ENCODE data around the gene AIFM2. TPM values are rescaled to one million over a fixed set of nuclear protein-coding genes. Genes with fewer than 3 reads are reported as not detected.
"Not testable (repeated sequence)": the region's sequence is repeated elsewhere in the genome, so short reads cannot be mapped to it uniquely, and the experiment has no call there.

The AIFM2 gene
- total RNA-seq, 4 donors from 2014 or later = 6.3 to 8.2 (median 7.0) TPM

GRCh38 chr10:70162892-70163201 is 30.2 kb upstream of the AIFM2 start:
- WGBS, 2 donors = 75% methylated on average over 1 of the region's 1 CpG
- DNase-seq (ENCODE audit: low spot score in 2 of 2) = no peak
- no peak overlapping the region for H3K4me3 ChIP-seq (ENCODE audit: low read depth, poor library complexity, severe bottlenecking)
- TF ChIP-seq, protein P1, sequence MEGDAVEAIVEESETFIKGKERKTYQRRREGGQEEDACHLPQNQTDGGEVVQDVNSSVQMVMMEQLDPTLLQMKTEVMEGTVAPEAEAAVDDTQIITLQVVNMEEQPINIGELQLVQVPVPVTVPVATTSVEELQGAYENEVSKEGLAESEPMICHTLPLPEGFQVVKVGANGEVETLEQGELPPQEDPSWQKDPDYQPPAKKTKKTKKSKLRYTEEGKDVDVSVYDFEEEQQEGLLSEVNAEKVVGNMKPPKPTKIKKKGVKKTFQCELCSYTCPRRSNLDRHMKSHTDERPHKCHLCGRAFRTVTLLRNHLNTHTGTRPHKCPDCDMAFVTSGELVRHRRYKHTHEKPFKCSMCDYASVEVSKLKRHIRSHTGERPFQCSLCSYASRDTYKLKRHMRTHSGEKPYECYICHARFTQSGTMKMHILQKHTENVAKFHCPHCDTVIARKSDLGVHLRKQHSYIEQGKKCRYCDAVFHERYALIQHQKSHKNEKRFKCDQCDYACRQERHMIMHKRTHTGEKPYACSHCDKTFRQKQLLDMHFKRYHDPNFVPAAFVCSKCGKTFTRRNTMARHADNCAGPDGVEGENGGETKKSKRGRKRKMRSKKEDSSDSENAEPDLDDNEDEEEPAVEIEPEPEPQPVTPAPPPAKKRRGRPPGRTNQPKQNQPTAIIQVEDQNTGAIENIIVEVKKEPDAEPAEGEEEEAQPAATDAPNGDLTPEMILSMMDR (IDR thresholded peaks at IDR 0.05) = no peak
- no peak for TF ChIP-seq POLR2A (IDR thresholded peaks at IDR 0.05)
- intact Hi-C loops (cut with DNase I; ENCODE audit: low total_unique reads) = no loop called here

DNA sequence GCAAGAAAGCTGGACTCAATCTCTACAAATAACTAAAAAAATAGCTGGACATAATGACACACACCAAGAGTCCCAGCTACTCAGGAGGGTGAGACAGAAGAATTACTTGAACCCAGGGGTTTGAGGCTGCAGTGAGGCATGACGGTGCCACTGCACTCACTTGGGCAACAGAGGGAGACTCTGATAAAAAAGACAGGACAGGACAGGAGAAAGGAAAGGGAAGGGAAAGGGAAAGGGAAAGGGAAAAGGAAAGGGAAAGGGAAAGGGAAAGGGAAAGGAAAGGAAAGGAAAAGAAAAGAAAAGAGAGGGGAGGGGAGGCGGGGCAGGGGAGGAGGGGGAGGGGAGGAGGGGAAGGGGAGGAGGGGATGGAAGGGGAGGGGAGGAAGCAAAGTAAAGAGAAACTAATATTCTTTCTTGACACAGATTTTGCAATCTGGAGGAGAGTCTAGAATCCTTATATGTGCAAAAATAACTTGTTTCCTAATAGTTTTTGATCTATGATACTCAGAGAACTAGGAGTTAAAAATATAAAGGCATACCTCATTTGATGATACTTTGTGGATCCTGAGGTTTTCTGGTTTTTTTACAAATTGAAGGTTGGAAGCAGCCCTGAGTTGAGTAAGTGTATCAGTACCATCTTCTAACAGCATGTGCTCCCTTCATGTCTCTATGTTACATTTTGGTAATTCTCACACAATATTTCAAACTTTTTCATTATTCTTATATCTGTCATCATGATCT is 29.7 kb upstream of the AIFM2 start:
- H3K4me3 ChIP-seq (ENCODE audit: low read depth, poor library complexity, severe bottlenecking) = no peak overlapping the region
- no peak for DNase-seq (ENCODE audit: low spot score in 2 of 2)
- intact Hi-C loops (cut with DNase I; ENCODE audit: low total_unique reads) = no loop called here
- 80 to 84% methylated on average over 2 of the region's 2 CpGs for WGBS, 2 donors
- TF ChIP-seq POLR2A (IDR thresholded peaks at IDR 0.05) = no peak
- TF ChIP-seq, protein P1 (IDR thresholded peaks at IDR 0.05) = no peak

GRCh38 chr10:70160798-70161197 is 28.2 kb upstream of the AIFM2 start:
- no peak for DNase-seq (ENCODE audit: low spot score in 2 of 2)
- 58 to 76% methylated on average over 1 of the region's 1 CpG for WGBS, 2 donors
- no peak overlapping the region for H3K4me3 ChIP-seq (ENCODE audit: low read depth, poor library complexity, severe bottlenecking)
- TF ChIP-seq POLR2A (IDR thresholded peaks at IDR 0.05) = no peak
- TF ChIP-seq, protein P1 (IDR thresholded peaks at IDR 0.05) = no peak
- intact Hi-C loops (cut with DNase I; ENCODE audit: low total_unique reads) = no loop called here

- WGBS, 2 donors = 90 to 96% methylated on average over 3 of the region's 3 CpGs
- DNase-seq (ENCODE audit: low spot score in 2 of 2); H3K4me3 ChIP-seq (ENCODE audit: low read depth, poor library complexity, severe bottlenecking); intact Hi-C loops (cut with DNase I; ENCODE audit: low total_unique reads): not testable (repeated sequence)
Observed at GRCh38 chr10:70159366-70159765, 26.7 kb upstream of the AIFM2 start.

GRCh38 chr10:70158113-70158512 is 25.5 kb upstream of the AIFM2 start:
- H3K4me3 ChIP-seq (ENCODE audit: low read depth, poor library complexity, severe bottlenecking) = no peak overlapping the region
- no peak for DNase-seq (ENCODE audit: low spot score in 2 of 2)
- 52 to 57% methylated on average over 2 of the region's 2 CpGs for WGBS, 2 donors
- TF ChIP-seq, protein P1 (IDR thresholded peaks at IDR 0.05) = no peak
- no peak for TF ChIP-seq POLR2A (IDR thresholded peaks at IDR 0.05)
- intact Hi-C loops (cut with DNase I; ENCODE audit: low total_unique reads) = no loop called here

DNA sequence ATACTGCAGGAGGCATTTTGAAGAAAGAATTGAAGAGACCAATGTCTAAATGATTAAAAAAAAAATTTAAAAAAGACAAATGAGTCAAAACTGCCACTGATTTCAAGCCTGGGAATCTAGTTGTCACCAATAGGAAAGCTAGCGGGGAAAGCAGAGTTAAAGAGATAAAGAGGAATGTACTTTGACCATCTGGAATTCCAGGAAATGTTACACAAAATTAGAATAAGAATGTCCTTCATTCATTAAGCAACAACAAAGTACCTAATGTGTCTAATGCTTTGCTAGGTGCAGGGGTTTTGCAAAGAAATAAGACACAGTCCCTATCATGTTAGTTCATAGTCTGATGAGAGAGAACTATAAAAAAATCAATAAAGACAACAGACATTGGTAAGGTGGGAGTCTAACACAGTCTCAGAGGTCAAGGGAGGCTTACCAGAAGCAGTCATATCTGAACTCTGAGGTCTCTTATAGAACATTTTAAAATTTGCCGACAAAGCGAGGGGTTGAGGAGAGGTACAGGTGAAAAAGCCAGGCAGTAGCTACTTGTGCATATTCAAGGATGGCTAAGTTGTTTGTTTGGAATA is 22.7 kb upstream of the AIFM2 start:
- no peak overlapping the region for H3K4me3 ChIP-seq (ENCODE audit: low read depth, poor library complexity, severe bottlenecking)
- DNase-seq (ENCODE audit: low spot score in 2 of 2) = no peak
- WGBS, 2 donors = 63 to 79% methylated on average over 3 of the region's 3 CpGs
- no peak for TF ChIP-seq POLR2A (IDR thresholded peaks at IDR 0.05)
- TF ChIP-seq, protein P1 (IDR thresholded peaks at IDR 0.05) = no peak
- intact Hi-C loops (cut with DNase I; ENCODE audit: low total_unique reads) = no loop called here

Measured in lower leg skin (tissue), 4 donors.